ENCODE data around the gene GLYR1.

GRCh38 chr16:4852221-4852872 lies 5.3 kb upstream of the GLYR1 start:
- TF ChIP-seq CTCF (IDR thresholded peaks at IDR 0.05; ENCODE audit: low read depth, low read length, missing input control) (no peak), RAD21 (IDR thresholded peaks at IDR 0.05) (no peak), ZBTB33 (IDR thresholded peaks at IDR 0.05) (no peak), MAX (IDR thresholded peaks at IDR 0.05) (no peak), REST (IDR thresholded peaks at IDR 0.05) (no peak), FOXA2 (IDR thresholded peaks at IDR 0.05) (no peak), YY1 (IDR thresholded peaks at IDR 0.05) (no peak)
